HepG2 (cell line): ENCODE measurements around the gene CNBD2. TPM values are rescaled to one million over a fixed set of nuclear protein-coding genes. Genes with fewer than 3 reads are reported as not detected.

Experiments
- ARID5B ChIP-seq: IDR thresholded peaks from 2 replicates; pipeline ENCODE4 v1.4.0; 2020; ENCODE audit warnings: mild to moderate bottlenecking, missing genetic modification reagents
- BCL6 ChIP-seq: IDR thresholded peaks from 2 replicates; pipeline ENCODE4 v1.6.1; 2016; ENCODE audit warnings: missing genetic modification reagents, missing compliant biosample characterization
- CEBPB ChIP-seq: IDR thresholded peaks from 2 replicates; pipeline ENCODE4 v1.6.1; 2011; ENCODE audit warnings: low read depth, low read length, improper control_type of control experiment, borderline replicate concordance
- CEBPG ChIP-seq: IDR thresholded peaks from 2 replicates; pipeline ENCODE4 v1.6.1; 2016
- EP300 ChIP-seq, 3 experiments: sonication (generic) in 1 of 3; formaldehyde crosslinking in 1 of 3; IDR thresholded peaks; 2 replicates each; pipeline versions ENCODE4 v1.5.1 to v1.6.1; 2011 to 2020; ENCODE audit warnings: low read depth in 2 of 3, low read length in 2 of 3, borderline replicate concordance in 1 of 3, improper control_type of control experiment in 1 of 3, mild to moderate bottlenecking in 1 of 3, missing genetic modification reagents in 1 of 3, moderate library complexity in 1 of 3
- FOXJ3 ChIP-seq: sonication (generic); formaldehyde crosslinking; IDR thresholded peaks from 2 replicates; pipeline ENCODE4 v1.4.0; 2020; ENCODE audit warnings: missing genetic modification reagents, mild to moderate bottlenecking, borderline replicate concordance
- GATAD2A ChIP-seq: IDR thresholded peaks from 2 replicates; pipeline ENCODE4 v1.6.1; 2016
- KAT8 ChIP-seq: IDR thresholded peaks from 2 replicates; pipeline ENCODE4 v1.6.1; 2016; ENCODE audit warnings: missing genetic modification reagents, missing compliant biosample characterization
- NFE2 ChIP-seq: sonication (generic); formaldehyde crosslinking; IDR thresholded peaks from 2 replicates; pipeline ENCODE4 v1.4.0; 2020; ENCODE audit warnings: missing genetic modification reagents
- POLR2G ChIP-seq: fragments of 200-400 bp; formaldehyde crosslinking; IDR thresholded peaks from 2 replicates; pipeline ENCODE4 v1.6.1; 2018; ENCODE audit warnings: mild to moderate bottlenecking, low read depth, low read length, moderate library complexity
- RFX5 ChIP-seq: IDR thresholded peaks from 2 replicates; pipeline ENCODE4 v1.6.1; 2011; ENCODE audit warnings: low read depth, low read length, improper control_type of control experiment
- RXRB ChIP-seq: IDR thresholded peaks from 2 replicates; pipeline ENCODE4 v1.6.1; 2016; ENCODE audit warnings: borderline replicate concordance, missing genetic modification reagents, missing compliant biosample characterization
- SETDB1 ChIP-seq: sonication (generic); formaldehyde crosslinking; IDR thresholded peaks from 2 replicates; pipeline ENCODE4 v1.5.1; 2020; ENCODE audit warnings: missing genetic modification reagents, mild to moderate bottlenecking, borderline replicate concordance
- SOX6 ChIP-seq, 2 experiments: fragments of 450-650 bp in 1 of 2; sonication (generic) in 1 of 2; formaldehyde crosslinking in 1 of 2; IDR thresholded peaks; 2 replicates each; pipeline versions ENCODE4 v1.4.0 to v1.6.1; 2017 to 2020; ENCODE audit warnings: antibody characterized with exemption in 1 of 2, mild to moderate bottlenecking in 1 of 2, missing genetic modification reagents in 1 of 2
- TAF1 ChIP-seq: sonication (generic); formaldehyde crosslinking; IDR thresholded peaks from 2 replicates; pipeline ENCODE4 v1.4.0; 2020; ENCODE audit warnings: missing genetic modification reagents
- TGIF2 ChIP-seq: IDR thresholded peaks from 2 replicates; pipeline ENCODE4 v1.6.1; 2016; ENCODE audit warnings: control low read depth, missing compliant biosample characterization
- ZNF543 ChIP-seq: sonication (generic); formaldehyde crosslinking; IDR thresholded peaks from 2 replicates; pipeline ENCODE4 v1.4.0; 2020; ENCODE audit warnings: mild to moderate bottlenecking, missing genetic modification reagents
- ZNF7 ChIP-seq: IDR thresholded peaks from 2 replicates; pipeline ENCODE4 v1.6.1; 2016; ENCODE audit warnings: missing biosample characterization, missing genetic modification reagents
- ZNF709 ChIP-seq: sonication (generic); formaldehyde crosslinking; IDR thresholded peaks from 2 replicates; pipeline ENCODE4 v1.5.0; 2020; ENCODE audit warnings: mild to moderate bottlenecking, missing genetic modification reagents
- ZNF772 ChIP-seq: sonication (generic); formaldehyde crosslinking; IDR thresholded peaks from 2 replicates; pipeline ENCODE4 v1.5.0; 2020; ENCODE audit warnings: mild to moderate bottlenecking, missing genetic modification reagents
- ZNF850 ChIP-seq: sonication (generic); formaldehyde crosslinking; conservative IDR thresholded peaks from 2 replicates; pipeline ENCODE4 v1.9.0; 2021; ENCODE audit warnings: mild to moderate bottlenecking, missing genetic modification reagents
- ZNF878 ChIP-seq: sonication (generic); formaldehyde crosslinking; IDR thresholded peaks from 2 replicates; pipeline ENCODE4 v1.8.1; 2023; ENCODE audit warnings: mild to moderate bottlenecking, missing genetic modification reagents, moderate library complexity
- polyA plus RNA-seq, 8 experiments: library from polyadenylated mRNA; depleted of rRNA in 3 of 8; stranded (reverse) in 7 of 8; unstranded in 1 of 8; fragments of >200 nt; fragmentation: Illumina TruSeq in 4 of 8; extraction: Trizol in 4 of 8; gene quantifications; 2 replicates each; pipeline versions ENCODE4 v1.2.1 to v1.2.3, GENCODE V29; 2011 to 2016; ENCODE audit warnings: low read depth in 4 of 8, missing spikeins in 1 of 8, mixed read lengths in 1 of 8; ENCODE audit not compliant: insufficient read depth in 1 of 8
- total RNA-seq, 5 experiments: library from RNA; depleted of rRNA; stranded (reverse); fragments of >200 nt; fragmentation: Illumina TruSeq; extraction: Trizol; gene quantifications; 2 replicates each; pipeline ENCODE4 v1.2.3, GENCODE V29; 2016; ENCODE audit warnings: low read depth in 1 of 5
- TF ChIP-seq, protein P1 (sequence below), 2 experiments: fragments of 450-650 bp in 1 of 2; sonication (generic) in 1 of 2; formaldehyde crosslinking; IDR thresholded peaks; 2 replicates each; pipeline versions ENCODE4 v1.5.0 to v1.8.0; 2020 to 2022; ENCODE audit warnings: mild to moderate bottlenecking in 1 of 2, missing genetic modification reagents in 1 of 2
- TF ChIP-seq, protein P2 (sequence below): IDR thresholded peaks from 2 replicates; pipeline ENCODE4 v1.6.1; 2012; ENCODE audit warnings: inconsistent platforms
- TF ChIP-seq, protein P3 (sequence below): sonication (generic); formaldehyde crosslinking; IDR thresholded peaks from 2 replicates; pipeline ENCODE4 v1.4.0; 2020; ENCODE audit warnings: missing genetic modification reagents

Gene CNBD2
- total and polyA plus RNA-seq, 2 of the 13 experiments (the other 11 are each of a cell fraction or from before 2014, with no cell fraction given) = 12.4 to 22.8 TPM

DNA sequence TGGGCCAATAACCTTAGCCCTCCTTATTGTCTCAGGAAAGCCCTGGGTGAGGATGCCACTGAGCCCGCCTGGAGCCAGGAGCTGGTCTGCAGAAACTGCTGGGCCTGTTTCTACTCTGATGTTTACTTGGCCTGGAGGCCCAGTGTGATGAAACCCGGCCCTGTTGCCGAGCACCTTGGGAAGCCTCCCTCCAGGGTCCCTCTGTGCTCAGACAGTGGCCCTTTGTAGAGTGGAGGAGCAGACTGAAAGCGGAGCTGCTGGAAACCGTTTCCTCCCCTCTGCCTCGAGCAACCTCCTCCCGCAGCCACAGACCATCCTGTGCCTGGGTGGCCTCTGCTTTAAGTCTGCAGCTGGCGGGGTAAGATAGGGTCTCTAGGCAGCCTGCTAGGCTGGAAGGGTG is 102.1 kb downstream of the CNBD2 start (continued):
- TF ChIP-seq, protein P1, sequence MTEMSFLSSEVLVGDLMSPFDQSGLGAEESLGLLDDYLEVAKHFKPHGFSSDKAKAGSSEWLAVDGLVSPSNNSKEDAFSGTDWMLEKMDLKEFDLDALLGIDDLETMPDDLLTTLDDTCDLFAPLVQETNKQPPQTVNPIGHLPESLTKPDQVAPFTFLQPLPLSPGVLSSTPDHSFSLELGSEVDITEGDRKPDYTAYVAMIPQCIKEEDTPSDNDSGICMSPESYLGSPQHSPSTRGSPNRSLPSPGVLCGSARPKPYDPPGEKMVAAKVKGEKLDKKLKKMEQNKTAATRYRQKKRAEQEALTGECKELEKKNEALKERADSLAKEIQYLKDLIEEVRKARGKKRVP (CRISPR knock-in tag; IDR thresholded peaks at IDR 0.05) = peak in 1 of 2 experiments; percentile 91; a peak in 2 of 4 replicates
- TF ChIP-seq ZNF772 (CRISPR knock-in tag) (0 out of 2 replicates have a peak, but pooled peaks have one; percentile 50), ZNF543 (peak; percentile 65; the same call in 1 of the 2 replicates), SOX6 (IDR thresholded peaks at IDR 0.05) (no peak), SOX6 (CRISPR knock-in tag; IDR thresholded peaks at IDR 0.05) (peak; percentile 58), NFE2 (CRISPR knock-in tag) (no peak), ZNF850 (CRISPR knock-in tag) (no peak), RXRB (peak; percentile 53; the same call in 1 of the 2 replicates), RFX5 (peak; percentile 45; the same call in 1 of the 2 replicates), FOXJ3 (peak; percentile 81; the same call in 1 of the 2 replicates), ZNF709 (no peak), TAF1 (CRISPR knock-in tag) (no peak), ZNF7 (no peak), CEBPG (CRISPR knock-in tag) (peak; percentile 92), EP300 (IDR thresholded peaks at IDR 0.05; ENCODE audit: low read depth in 2 of 2, low read length in 2 of 2) (peak in 1 of 2 experiments; percentile 50; a peak in 2 of 4 replicates), EP300 (CRISPR knock-in tag; IDR thresholded peaks at IDR 0.05; ENCODE audit: borderline replicate concordance) (no peak), GATAD2A (peak; percentile 86), ARID5B (CRISPR knock-in tag) (peak; percentile 75), POLR2G (no peak), KAT8 (CRISPR knock-in tag) (peak; percentile 26; the same call in 1 of the 2 replicates), BCL6 (CRISPR knock-in tag) (peak; percentile 44), TGIF2 (no peak), CEBPB (peak; percentile 88), SETDB1 (no peak), ZNF878 (CRISPR knock-in tag) (no peak)
- TF ChIP-seq, protein P2, sequence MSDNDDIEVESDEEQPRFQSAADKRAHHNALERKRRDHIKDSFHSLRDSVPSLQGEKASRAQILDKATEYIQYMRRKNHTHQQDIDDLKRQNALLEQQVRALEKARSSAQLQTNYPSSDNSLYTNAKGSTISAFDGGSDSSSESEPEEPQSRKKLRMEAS = no peak; the same call in 1 of the 2 replicates
- TF ChIP-seq, protein P3, sequence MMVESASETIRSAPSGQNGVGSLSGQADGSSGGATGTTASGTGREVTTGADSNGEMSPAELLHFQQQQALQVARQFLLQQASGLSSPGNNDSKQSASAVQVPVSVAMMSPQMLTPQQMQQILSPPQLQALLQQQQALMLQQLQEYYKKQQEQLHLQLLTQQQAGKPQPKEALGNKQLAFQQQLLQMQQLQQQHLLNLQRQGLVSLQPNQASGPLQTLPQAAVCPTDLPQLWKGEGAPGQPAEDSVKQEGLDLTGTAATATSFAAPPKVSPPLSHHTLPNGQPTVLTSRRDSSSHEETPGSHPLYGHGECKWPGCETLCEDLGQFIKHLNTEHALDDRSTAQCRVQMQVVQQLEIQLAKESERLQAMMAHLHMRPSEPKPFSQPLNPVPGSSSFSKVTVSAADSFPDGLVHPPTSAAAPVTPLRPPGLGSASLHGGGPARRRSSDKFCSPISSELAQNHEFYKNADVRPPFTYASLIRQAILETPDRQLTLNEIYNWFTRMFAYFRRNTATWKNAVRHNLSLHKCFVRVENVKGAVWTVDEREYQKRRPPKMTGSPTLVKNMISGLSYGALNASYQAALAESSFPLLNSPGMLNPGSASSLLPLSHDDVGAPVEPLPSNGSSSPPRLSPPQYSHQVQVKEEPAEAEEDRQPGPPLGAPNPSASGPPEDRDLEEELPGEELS (CRISPR knock-in tag) = peak; percentile 38; the same call in 1 of the 2 replicates
